OCI-LY1 (cell line): Measurements from ENCODE around the gene SDC3.
"Not testable (repeated sequence)": the region's sequence is repeated elsewhere in the genome, so short reads cannot be mapped to it uniquely, and the experiment has no call there.

Source experiments
- H2AFZ ChIP-seq: fragments of 200-600 bp; sonication (generic), shearing (Covaris generic); 2 replicates; pipeline ENCODE4 v1.6.0; 2014; ENCODE audit warnings: antibody characterized with exemption, mild to moderate bottlenecking, low read length
- H3F3A ChIP-seq: fragments of 200-600 bp; sonication (generic), shearing (Covaris generic); 2 replicates; pipeline ENCODE4 v1.6.0; 2014; ENCODE audit warnings: mild to moderate bottlenecking, antibody characterized with exemption, low read length, moderate library complexity; ENCODE audit not compliant: insufficient read depth
- H3K27ac ChIP-seq: fragments of 200-600 bp; sonication (generic); 2 replicates; pipeline ENCODE4 v1.5.1; 2014; ENCODE audit warnings: low read length, mixed run types, mild to moderate bottlenecking, low read depth; ENCODE audit not compliant: poor library complexity, severe bottlenecking
- H3K27me3 ChIP-seq: fragments of 200-600 bp; sonication (generic); 2 replicates; pipeline ENCODE4 v1.6.0; 2014; ENCODE audit warnings: antibody characterized with exemption, mild to moderate bottlenecking, low read length, moderate library complexity; ENCODE audit not compliant: insufficient read depth
- H3K36me3 ChIP-seq: fragments of 200-600 bp; sonication (generic); 2 replicates; pipeline ENCODE4 v1.6.1; 2014; ENCODE audit warnings: mild to moderate bottlenecking, antibody characterized with exemption, low read length, moderate library complexity, mixed read lengths; ENCODE audit not compliant: insufficient read depth
- H3K4me1 ChIP-seq: fragments of 200-600 bp; sonication (generic); 2 replicates; pipeline ENCODE4 v1.5.1; 2014; ENCODE audit warnings: mild to moderate bottlenecking, low read length, moderate library complexity; ENCODE audit not compliant: insufficient read depth, severe bottlenecking
- H3K4me2 ChIP-seq: fragments of 200-600 bp; sonication (generic), shearing (Covaris generic); 2 replicates; pipeline ENCODE4 v1.6.1; 2014; ENCODE audit warnings: low read length
- H3K4me3 ChIP-seq: fragments of 200-600 bp; sonication (generic); 2 replicates; pipeline ENCODE4 v1.5.1; 2014; ENCODE audit warnings: low read length, low read depth, mild to moderate bottlenecking, mixed read lengths; ENCODE audit not compliant: poor library complexity, severe bottlenecking
- H3K79me2 ChIP-seq: fragments of 200-600 bp; shearing (Covaris generic); 2 replicates; pipeline ENCODE4 v1.6.1; 2016; ENCODE audit warnings: mixed run types, low read length, mixed read lengths; ENCODE audit not compliant: insufficient read depth
- H3K9ac ChIP-seq: fragments of 200-600 bp; sonication (generic), shearing (Covaris generic); 2 replicates; pipeline ENCODE4 v1.6.1; 2014; ENCODE audit warnings: mild to moderate bottlenecking, low read length, mixed read lengths
- H3K9me2 ChIP-seq: fragments of 200-600 bp; sonication (generic), shearing (Covaris generic); 2 replicates; pipeline ENCODE4 v1.6.1; 2014; ENCODE audit warnings: low read depth, mild to moderate bottlenecking, low read length, mixed read lengths
- H3K9me3 ChIP-seq: fragments of 200-600 bp; shearing (Covaris generic); 2 replicates; pipeline ENCODE4 v1.6.1; 2014; ENCODE audit warnings: low read length, mixed read lengths
- H4K20me1 ChIP-seq: fragments of 200-600 bp; sonication (generic), shearing (Covaris generic); 2 replicates; pipeline ENCODE4 v1.6.0; 2016; ENCODE audit warnings: mild to moderate bottlenecking, low read length; ENCODE audit not compliant: insufficient read depth
- CTCF ChIP-seq: fragments of 200-600 bp; sonication (generic), shearing (Covaris generic); IDR thresholded peaks from 2 replicates; pipeline ENCODE4 v1.5.1; 2017; ENCODE audit warnings: mild to moderate bottlenecking, antibody characterized with exemption, low read length, moderate library complexity, mixed read lengths
- EZH2 ChIP-seq: fragments of 200-600 bp; sonication (generic), shearing (Covaris generic); IDR thresholded peaks from 2 replicates; pipeline ENCODE4 v1.8.0; 2017; ENCODE audit warnings: borderline replicate concordance, mixed run types, mild to moderate bottlenecking, antibody characterized with exemption, low read length, moderate library complexity, mixed read lengths

Gene SDC3

GRCh38 chr1:30868833-30869435 lies 39.6 kb downstream of the SDC3 start:
- Histone ChIP-seq H3K9me3 (no peaks in the 10 kb centered on the region), H3K27ac (no peak overlapping the region), H3K79me2 (no peaks in the 10 kb centered on the region), H3K4me3 (no peak overlapping the region), H3K9ac (no peak overlapping the region), H3K4me2 (no peak overlapping the region), H3K4me1 (no peaks in the 10 kb centered on the region), H4K20me1 (no peaks in the 10 kb centered on the region), H3K27me3 (peaks cover 12% of the 10 kb centered on the region), H3K9me2 (no peaks in the 10 kb centered on the region), H3K36me3 (no peaks in the 10 kb centered on the region), H2AFZ (no peak overlapping the region), H3F3A (no peaks in the 10 kb centered on the region)
- no peak for TF ChIP-seq CTCF
- TF ChIP-seq EZH2: no peak

- peaks cover 12% of the 10 kb centered on the region for H3K27me3 ChIP-seq
- not testable (repeated sequence) for H4K20me1 ChIP-seq
These were observed 40.5 kb downstream of the SDC3 start for GRCh38 chr1:30868057-30868456.

GRCh38 chr1:30867537-30867936 lies 41.0 kb downstream of the SDC3 start:
- H4K20me1 ChIP-seq: no peaks in the 10 kb centered on the region
- no peak overlapping the region for H3K4me2 ChIP-seq
- H3K79me2 ChIP-seq: no peaks in the 10 kb centered on the region
- H3K27me3 ChIP-seq: peaks cover 12% of the 10 kb centered on the region
- no peak overlapping the region for H2AFZ ChIP-seq
- H3K27ac ChIP-seq: no peak overlapping the region
- H3K9me2 ChIP-seq: no peaks in the 10 kb centered on the region
- no peaks in the 10 kb centered on the region for H3F3A ChIP-seq
- H3K4me1 ChIP-seq: no peaks in the 10 kb centered on the region
- H3K9me3 ChIP-seq: no peaks in the 10 kb centered on the region
- H3K9ac ChIP-seq: no peak overlapping the region
- H3K4me3 ChIP-seq: no peak overlapping the region
- no peak for TF ChIP-seq EZH2
- TF ChIP-seq CTCF: no peak
- no peaks in the 10 kb centered on the region for H3K36me3 ChIP-seq

More at GRCh38 chr1:30868057-30868456, 40.5 kb downstream of the SDC3 start:
- H3K27ac ChIP-seq, H3K9ac ChIP-seq, H3K9me3 ChIP-seq, H3K4me3 ChIP-seq, H3K4me2 ChIP-seq, H3K36me3 ChIP-seq, H2AFZ ChIP-seq, H3K79me2 ChIP-seq, H3K4me1 ChIP-seq, H3F3A ChIP-seq, H3K9me2 ChIP-seq: not testable (repeated sequence)

GRCh38 chr1:30866594-30866993 lies 42.0 kb downstream of the SDC3 start:
- H3K9ac ChIP-seq: no peak overlapping the region
- TF ChIP-seq EZH2 (no peak), CTCF (no peak)
- H3K4me1 ChIP-seq: no peaks in the 10 kb centered on the region
- H3K9me2 ChIP-seq: no peaks in the 10 kb centered on the region
- no peaks in the 10 kb centered on the region for H3K79me2 ChIP-seq
- H3K4me3 ChIP-seq: no peak overlapping the region
- no peak overlapping the region for H2AFZ ChIP-seq
- no peaks in the 10 kb centered on the region for H3F3A ChIP-seq
- no peak overlapping the region for H3K27ac ChIP-seq
- H3K4me2 ChIP-seq: no peak overlapping the region
- no peaks in the 10 kb centered on the region for H3K9me3 ChIP-seq
- H3K27me3 ChIP-seq: peaks cover 12% of the 10 kb centered on the region
- H3K36me3 ChIP-seq: no peaks in the 10 kb centered on the region
- H4K20me1 ChIP-seq: no peaks in the 10 kb centered on the region
